Activated naive CD4-positive, alpha-beta T cell (primary cell): ENCODE data around the gene STK32C.
"Not testable (repeated sequence)": the region's sequence is repeated elsewhere in the genome, so short reads cannot be mapped to it uniquely, and the experiment has no call there.

Source experiments
- DNase-seq, 4 experiments: peaks; one replicate each; lab custom pipeline; 2025; lab: John Stamatoyannopoulos, UW

The STK32C gene

GRCh38 chr10:132319853-132320653 is 12.3 kb upstream of the STK32C start:
- no peak for DNase-seq

DNA sequence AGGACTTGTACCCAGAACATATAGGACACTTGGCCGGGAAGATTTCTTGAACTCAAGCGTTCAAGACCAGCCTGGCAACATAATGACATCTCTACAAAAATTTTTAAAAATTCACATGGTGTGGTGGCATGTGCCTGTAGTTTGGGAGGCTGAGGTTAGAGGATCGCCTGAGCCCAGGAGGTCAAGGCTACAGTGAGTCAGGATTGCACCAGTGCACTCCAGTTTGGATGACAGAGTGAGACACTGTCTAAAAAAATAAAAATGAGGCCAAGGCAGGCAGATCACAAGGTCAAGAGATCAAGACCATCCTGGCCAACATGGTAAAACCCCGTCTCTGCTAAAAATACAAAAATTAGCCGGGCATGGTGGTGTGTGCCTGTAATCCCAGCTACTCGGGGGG is 9.7 kb upstream of the STK32C start:
- not testable (repeated sequence) for DNase-seq

DNA sequence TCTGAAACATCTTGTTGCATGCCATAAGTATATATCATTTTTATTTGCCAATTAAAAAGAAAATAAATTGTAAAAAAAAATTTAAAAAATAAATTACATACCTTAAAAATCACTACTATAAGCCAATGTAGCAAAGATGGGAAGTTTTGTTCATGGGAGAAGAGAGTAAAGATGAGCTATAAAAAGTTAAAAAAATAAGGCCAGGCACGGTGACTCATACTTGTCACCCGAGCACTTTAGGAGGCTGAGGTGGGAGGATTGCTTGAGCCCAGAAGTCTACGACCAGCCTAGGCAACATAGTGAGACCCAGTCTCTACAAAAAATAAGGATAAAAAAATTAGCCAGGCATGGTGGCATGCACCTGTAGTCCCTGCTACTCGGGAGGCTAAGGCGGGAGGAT is 8.4 kb upstream of the STK32C start:
- DNase-seq = no peak

GRCh38 chr10:132314881-132315280 is 7.1 kb upstream of the STK32C start:
- not testable (repeated sequence) for DNase-seq

- no peak for DNase-seq
These were observed 6.6 kb upstream of the STK32C start for GRCh38 chr10:132314336-132314735.

GRCh38 chr10:132313865-132314264 is 6.1 kb upstream of the STK32C start:
- no peak for DNase-seq

DNA sequence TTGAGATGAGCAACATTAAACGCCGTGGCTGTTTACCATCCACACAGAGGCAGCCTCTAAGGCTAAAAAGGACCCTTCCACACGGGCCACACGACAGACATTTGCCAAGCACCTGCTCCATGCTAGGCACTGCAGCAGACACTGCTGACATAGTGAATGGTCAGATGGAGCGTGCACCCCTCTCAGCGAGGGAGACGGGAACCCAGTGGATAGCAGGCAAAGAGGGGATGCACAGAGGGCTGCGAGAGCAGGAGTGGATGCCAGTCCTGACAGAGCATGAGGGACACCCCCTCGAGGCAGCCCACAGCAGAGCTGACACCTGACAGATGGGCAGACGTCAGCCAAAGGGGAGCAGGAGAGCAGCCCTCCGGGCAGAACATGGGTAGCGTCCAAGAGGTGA is 5.6 kb upstream of the STK32C start:
- DNase-seq = no peak

DNA sequence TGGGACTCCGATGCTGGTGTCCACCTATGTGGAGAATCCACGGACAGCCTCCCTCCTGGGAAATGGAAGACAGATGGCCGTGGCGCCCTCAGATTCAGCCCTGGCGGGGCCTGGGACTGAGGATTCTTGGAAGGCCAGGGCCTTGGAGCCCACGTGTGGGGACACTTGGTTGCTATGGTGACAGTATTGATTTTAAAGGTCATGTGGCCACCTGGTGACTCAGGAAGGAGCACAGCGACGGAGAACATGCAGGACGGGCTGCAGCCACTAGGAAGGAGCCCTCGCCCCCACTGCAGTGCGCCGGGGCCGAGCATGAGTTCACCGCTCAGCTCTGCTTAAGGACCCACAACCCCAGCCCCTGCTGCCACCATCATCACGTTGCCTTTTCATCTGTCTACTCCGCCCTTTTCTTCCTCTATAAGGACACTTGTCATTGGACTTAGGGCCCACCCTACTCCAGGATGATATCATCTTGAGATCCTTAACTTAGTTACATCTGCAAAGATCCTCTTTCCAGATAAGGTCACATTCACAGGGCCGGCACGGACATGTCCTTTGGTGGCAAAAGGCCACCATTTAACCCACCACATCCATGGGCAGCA is 3.7 kb upstream of the STK32C start:
- DNase-seq = no peak

DNA sequence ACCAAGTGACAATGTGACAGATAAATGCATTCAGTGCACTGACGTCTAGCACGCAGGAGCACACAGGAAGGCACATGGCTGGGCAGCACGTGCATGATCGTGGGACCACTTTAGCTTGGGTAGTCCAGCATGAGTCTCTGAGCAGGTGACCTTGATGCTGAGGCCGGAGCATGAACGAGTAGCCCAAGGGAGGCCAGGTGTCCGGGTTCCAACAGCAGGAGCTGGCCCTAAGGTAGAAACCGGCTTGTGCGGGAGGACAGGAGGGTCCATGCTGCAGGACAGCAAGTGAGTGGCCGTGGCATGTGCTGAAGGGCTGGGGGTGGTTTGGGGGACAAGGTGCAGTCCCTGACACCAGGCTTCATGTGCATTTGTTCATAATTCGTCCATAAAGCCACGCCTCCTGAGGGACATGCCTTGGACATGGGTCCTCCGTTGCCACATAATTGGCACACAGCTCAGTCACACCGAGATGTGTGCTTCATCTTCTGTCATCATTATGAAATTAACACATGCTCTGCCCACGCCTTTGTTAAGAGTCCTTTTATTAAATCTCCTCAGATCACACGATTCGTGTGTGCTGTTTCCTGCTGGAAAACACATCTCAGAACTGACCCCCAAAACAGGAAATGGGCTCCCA is 3.1 kb upstream of the STK32C start:
- DNase-seq = no peak

- no peak for DNase-seq
These were observed 2.3 kb upstream of the STK32C start for GRCh38 chr10:132309879-132310591.

- no peak for DNase-seq
These were observed 1.7 kb upstream of the STK32C start for GRCh38 chr10:132309471-132309865.

GRCh38 chr10:132308587-132309470 is 1.1 kb upstream of the STK32C start:
- peak in 1 of 4 experiments; percentile 12 for DNase-seq

- peak in 2 of 4 experiments; percentile 16 to 36 for DNase-seq
These were observed 642 bp downstream of the STK32C start for GRCh38 chr10:132306864-132307751.

- DNase-seq = no peak
These were observed 1.4 kb downstream of the STK32C start for GRCh38 chr10:132306343-132306685.

GRCh38 chr10:132305654-132306342 is 2.0 kb downstream of the STK32C start:
- no peak for DNase-seq

- DNase-seq = no peak
These were observed 2.8 kb downstream of the STK32C start for GRCh38 chr10:132304756-132305509.

DNA sequence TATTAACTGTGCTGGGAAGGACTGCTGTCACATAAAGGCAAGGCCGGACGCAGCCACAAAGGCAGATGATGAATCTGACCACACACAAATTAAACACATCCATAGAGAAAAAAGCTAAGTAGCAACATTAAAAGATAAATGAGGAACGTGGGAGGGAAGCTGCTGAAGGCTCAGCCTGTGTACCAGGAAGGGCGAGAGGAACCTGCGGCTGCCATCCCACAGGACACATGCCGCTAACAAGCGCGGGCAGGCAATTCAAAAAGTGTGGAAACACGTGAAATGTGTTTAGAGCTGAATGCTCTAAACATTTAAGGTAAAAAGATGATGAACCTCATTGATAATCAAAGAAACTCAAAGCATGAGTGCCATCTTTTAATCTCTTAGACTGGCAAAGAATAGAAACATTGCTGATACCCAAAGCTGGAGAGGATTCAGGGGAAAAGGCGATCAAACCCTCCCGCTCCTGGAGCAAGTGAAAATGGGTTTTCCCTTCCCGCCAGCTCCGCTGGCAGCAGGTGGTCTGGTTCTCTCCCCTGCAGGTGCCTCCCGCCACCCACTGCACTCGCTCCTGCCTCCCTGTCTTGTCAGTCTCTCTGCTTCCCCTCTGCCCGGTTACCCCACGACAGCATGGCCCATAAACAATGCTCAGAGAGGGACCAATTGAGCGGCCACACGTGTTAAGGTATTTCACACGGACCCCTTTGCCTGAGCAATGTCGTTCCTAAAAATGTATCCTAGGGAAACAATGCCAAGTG is 4.2 kb downstream of the STK32C start:
- no peak for DNase-seq
